H1 (cell line): ENCODE measurements around the gene THEMIS. TPM values are rescaled to one million over a fixed set of nuclear protein-coding genes. Genes with fewer than 3 reads are reported as not detected.

Source experiments
- CTCF ChIA-PET: fragments of 300-600 bp; sonication (Branson Sonifier 250); formaldehyde crosslinking; loops from one replicate; lab custom pipeline; 2021; ENCODE audit not compliant: partially characterized antibody; lab: Charles Lee
- POLR2A ChIA-PET: fragments of 300-600 bp; sonication (Branson Sonifier 250); formaldehyde crosslinking; loops from one replicate; lab custom pipeline; 2021; ENCODE audit warnings: inconsistent platforms; ENCODE audit not compliant: partially characterized antibody; lab: Charles Lee
- DNase-seq, 2 experiments: peaks; one replicate each; pipeline versions ENCODE4 v3.0.0 to v3.0.0-alpha.2; 2010 to 2022; ENCODE audit warnings: low spot score in 2 of 2, low read depth in 1 of 2, mixed read lengths in 1 of 2
- FAIRE-seq: peaks from 2 replicates; lab custom pipeline; 2011; peaks lifted over from hg19 to GRCh38; lab: Jason Lieb, UNC
- H2AFZ ChIP-seq: 2 replicates; pipeline ENCODE4 v1.8.1; 2012; ENCODE audit warnings: low read length, inconsistent platforms
- H2AK5ac ChIP-seq: 2 replicates; pipeline ENCODE4 v1.6.1; 2013; ENCODE audit warnings: low read depth, low read length
- H2BK120ac ChIP-seq: replicated peaks from 2 replicates; pipeline ENCODE3; 2013; ENCODE audit warnings: low read depth, low read length, inconsistent platforms
- H2BK12ac ChIP-seq: 2 replicates; pipeline ENCODE4 v1.6.1; 2013; ENCODE audit warnings: low read depth, low read length
- H2BK15ac ChIP-seq: 2 replicates; pipeline ENCODE4 v1.6.1; 2013; ENCODE audit warnings: low read length
- H2BK20ac ChIP-seq: 2 replicates; pipeline ENCODE4 v1.6.1; 2013; ENCODE audit warnings: low read length
- H2BK5ac ChIP-seq: 2 replicates; pipeline ENCODE4 v1.6.1; 2013; ENCODE audit warnings: low read depth, low read length
- H3K14ac ChIP-seq: 2 replicates; pipeline ENCODE4 v1.6.1; 2013; ENCODE audit warnings: inconsistent platforms; ENCODE audit not compliant: insufficient read length
- H3K18ac ChIP-seq: 2 replicates; pipeline ENCODE4 v1.6.1; 2013; ENCODE audit warnings: low read length; ENCODE audit errors: extremely low read depth
- H3K23ac ChIP-seq: 2 replicates; pipeline ENCODE4 v1.6.1; 2013; ENCODE audit warnings: inconsistent platforms; ENCODE audit not compliant: insufficient read length
- H3K23me2 ChIP-seq: 2 replicates; pipeline ENCODE4 v1.6.1; 2013; ENCODE audit warnings: low read depth, low read length
- H3K27ac ChIP-seq: 2 replicates; pipeline ENCODE4 v1.6.1; 2011; ENCODE audit warnings: low read depth, low read length, inconsistent platforms
- H3K27me3 ChIP-seq, 4 experiments: replicated peaks in 1 of 4; 1 replicate in 1 of 4; 2 replicates in 3 of 4; pipeline versions ENCODE4 v1.6.1 to v1.8.1; 2011 to 2013; ENCODE audit warnings: low read length in 3 of 4, mild to moderate bottlenecking in 3 of 4, inconsistent platforms in 2 of 4, mixed read lengths in 2 of 4, moderate library complexity in 1 of 4; ENCODE audit not compliant: control insufficient read depth in 3 of 4, insufficient read depth in 3 of 4; ENCODE audit errors: extremely low read depth in 1 of 4
- H3K36me3 ChIP-seq, 4 experiments: 2 replicates each; pipeline versions ENCODE4 v1.6.1 to v1.8.1; 2011 to 2013; ENCODE audit warnings: mild to moderate bottlenecking in 4 of 4, low read length in 3 of 4, moderate library complexity in 2 of 4, control low read depth in 1 of 4, inconsistent platforms in 1 of 4; ENCODE audit not compliant: insufficient read depth in 4 of 4, control insufficient read depth in 2 of 4
- H3K4ac ChIP-seq: replicated peaks from 2 replicates; pipeline ENCODE3; 2013; ENCODE audit warnings: low read length, low read depth, mixed read lengths, inconsistent platforms; ENCODE audit not compliant: insufficient read length
- H3K4me1 ChIP-seq, 4 experiments: replicated peaks in 1 of 4; 1 replicate in 1 of 4; 2 replicates in 3 of 4; pipeline versions ENCODE4 v1.6.1 to v1.8.1; 2011 to 2013; ENCODE audit warnings: low read length in 3 of 4, inconsistent platforms in 2 of 4, mixed read lengths in 1 of 4; ENCODE audit not compliant: insufficient read depth in 4 of 4, control insufficient read depth in 3 of 4
- H3K4me2 ChIP-seq, 2 experiments: 2 replicates each; pipeline versions ENCODE4 v1.6.1 to v1.8.1; 2011 to 2013; ENCODE audit warnings: low read depth in 2 of 2, low read length in 2 of 2, control low read depth in 1 of 2, inconsistent platforms in 1 of 2, mild to moderate bottlenecking in 1 of 2; ENCODE audit not compliant: insufficient read depth in 1 of 2
- H3K4me3 ChIP-seq, 4 experiments: fragments of 200-600, 300-600 bp in 1 of 4; sonication (generic), shearing (Covaris generic), sonication (Bioruptor Twin) in 1 of 4; 2 replicates each; pipeline versions ENCODE4 v1.5.1 to v1.8.1; 2011 to 2016; ENCODE audit warnings: low read length in 4 of 4, low read depth in 3 of 4, control low read depth in 2 of 4, inconsistent platforms in 2 of 4, mild to moderate bottlenecking in 2 of 4, mixed read lengths in 1 of 4, moderate library complexity in 1 of 4; ENCODE audit not compliant: insufficient read depth in 2 of 4; ENCODE audit errors: extremely low read depth in 1 of 4
- H3K56ac ChIP-seq: replicated peaks from 2 replicates; pipeline ENCODE3; 2013; ENCODE audit warnings: low read depth, mild to moderate bottlenecking, mixed read lengths, low read length, inconsistent platforms; ENCODE audit not compliant: insufficient read length
- H3K79me1 ChIP-seq: 2 replicates; pipeline ENCODE4 v1.6.1; 2013; ENCODE audit warnings: low read depth, low read length, control low read depth
- H3K79me2 ChIP-seq, 2 experiments: 2 replicates each; pipeline versions ENCODE4 v1.6.1 to v1.8.1; 2012 to 2013; ENCODE audit warnings: low read length in 2 of 2, mild to moderate bottlenecking in 2 of 2, inconsistent platforms in 1 of 2; ENCODE audit not compliant: insufficient read depth in 2 of 2, control insufficient read depth in 1 of 2
- H3K9ac ChIP-seq, 4 experiments: replicated peaks in 1 of 4; 1 replicate in 1 of 4; 2 replicates in 3 of 4; pipeline versions ENCODE4 v1.6.1 to v1.8.1; 2011 to 2013; ENCODE audit warnings: low read depth in 3 of 4, low read length in 3 of 4, control low read depth in 2 of 4, mild to moderate bottlenecking in 2 of 4, moderate library complexity in 2 of 4, inconsistent platforms in 1 of 4; ENCODE audit errors: extremely low read depth in 1 of 4
- H3K9me3 ChIP-seq, 2 experiments: 2 replicates each; pipeline versions ENCODE4 v1.6.1 to v1.8.1; 2012 to 2013; ENCODE audit warnings: mild to moderate bottlenecking in 2 of 2, moderate library complexity in 2 of 2, control low read depth in 1 of 2, inconsistent platforms in 1 of 2, low read depth in 1 of 2, low read length in 1 of 2, mixed read lengths in 1 of 2; ENCODE audit not compliant: insufficient read depth in 2 of 2
- H4K20me1 ChIP-seq, 2 experiments: replicated peaks in 1 of 2; 2 replicates each; pipeline versions ENCODE3 to v1.8.1; 2011 to 2013; ENCODE audit warnings: inconsistent platforms in 2 of 2, low read length in 2 of 2, mild to moderate bottlenecking in 1 of 2; ENCODE audit not compliant: insufficient read depth in 2 of 2, control insufficient read depth in 1 of 2
- H4K5ac ChIP-seq: 2 replicates; pipeline ENCODE4 v1.6.1; 2013; ENCODE audit warnings: low read length, low read depth, mixed read lengths, inconsistent platforms; ENCODE audit not compliant: insufficient read length
- H4K8ac ChIP-seq: 2 replicates; pipeline ENCODE4 v1.8.0; 2013; ENCODE audit warnings: mild to moderate bottlenecking, moderate library complexity, low read length, inconsistent platforms; ENCODE audit not compliant: insufficient read depth; ENCODE audit errors: extremely low read depth
- H4K91ac ChIP-seq: replicated peaks from 2 replicates; pipeline ENCODE3; 2013; ENCODE audit warnings: low read length, mixed read lengths, inconsistent platforms; ENCODE audit not compliant: insufficient read length
- WGBS, 2 experiments: shearing (Covaris generic) in 1 of 2; methylation state at CpG; one replicate each; pipeline versions ENCODE4 v1.1.6 to v1.1.7; 2013 to 2015; ENCODE audit warnings: low lambda C conversion rate in 2 of 2, mixed read lengths in 2 of 2, inconsistent platforms in 1 of 2, low coverage in 1 of 2, missing lambda C conversion rate in 1 of 2; ENCODE audit not compliant: insufficient replicate concordance in 2 of 2, insufficient coverage in 1 of 2, insufficient read length in 1 of 2; ENCODE audit errors: extremely low coverage in 1 of 2, missing lambda C conversion rate in 1 of 2; 5-methylcytosine and 5-hydroxymethylcytosine counted together
- polyA plus RNA-seq, 7 experiments: library from polyadenylated mRNA; depleted of rRNA in 3 of 7; stranded (reverse) in 5 of 7; unstranded in 2 of 7; fragments of >200 nt in 5 of 7; fragments of 200-250 nt in 2 of 7; gene quantifications; 1 replicate in 5 of 7; 2 replicates in 1 of 7; 4 replicates in 1 of 7; pipeline versions ENCODE4 v1.2.1 to v1.2.3, GENCODE V29; 2011 to 2013; ENCODE audit warnings: missing spikeins in 2 of 7, mixed read lengths in 2 of 7
- total RNA-seq: library from RNA; stranded (reverse); fragmentation: NEBNext Ultra II Directional; extraction: Animal tissue kit (Norgen Biotek cat#: 25700); gene quantifications from 2 replicates; pipeline ENCODE4 v1.2.1, GENCODE V29; 2021
- TF ChIP-seq, protein P1 (sequence below): fragments of 300-600 bp; sonication (generic); IDR thresholded peaks from 2 replicates; pipeline ENCODE4 v1.7.1; 2012; ENCODE audit warnings: low read length, moderate library complexity, mild to moderate bottlenecking, inconsistent platforms; ENCODE audit not compliant: insufficient replicate concordance

The THEMIS gene
- total and polyA plus RNA-seq, 2 of the 8 experiments (the other 6 are each of a cell fraction or from before 2014, with no cell fraction given), result not detected

- Histone ChIP-seq H3K4ac (no peak overlapping the region), H3K56ac (no peak overlapping the region), H3K27me3 (no peaks in the 10 kb centered on the region), H2BK120ac (no peak overlapping the region), H3K79me1 (no peaks in the 10 kb centered on the region), H3K4me1 (no peaks in the 10 kb centered on the region), H4K5ac (no peak overlapping the region), H3K27ac (no peak overlapping the region), H2BK20ac (no peak overlapping the region), H4K91ac (no peak overlapping the region), H3K23ac (no peak overlapping the region), H3K14ac (no peak overlapping the region), H3K9ac (no peak overlapping the region), H3K18ac (no peak overlapping the region), H3K4me3 (no peak overlapping the region), H2BK12ac (no peak overlapping the region), H4K8ac (no peak overlapping the region), H3K4me2 (no peak overlapping the region), H3K79me2 (no peaks in the 10 kb centered on the region), H2AFZ (no peak overlapping the region), H3K36me3 (no peaks in the 10 kb centered on the region), H2BK5ac (no peak overlapping the region), H2BK15ac (no peak overlapping the region), H4K20me1 (no peaks in the 10 kb centered on the region), H3K9me3 (no peaks in the 10 kb centered on the region), H2AK5ac (no peak overlapping the region), H3K23me2 (no peaks in the 10 kb centered on the region)
- DNase-seq, result no peak
- POLR2A ChIA-PET, result no interaction called here
- no peak for FAIRE-seq
- CTCF ChIA-PET, result no interaction called here
- WGBS, 2 experiments, result 94% methylated on average over 1 of the region's 1 CpG; no CpG with 5 or more reads in 1 of the 2 experiments
- TF ChIP-seq, protein P1, sequence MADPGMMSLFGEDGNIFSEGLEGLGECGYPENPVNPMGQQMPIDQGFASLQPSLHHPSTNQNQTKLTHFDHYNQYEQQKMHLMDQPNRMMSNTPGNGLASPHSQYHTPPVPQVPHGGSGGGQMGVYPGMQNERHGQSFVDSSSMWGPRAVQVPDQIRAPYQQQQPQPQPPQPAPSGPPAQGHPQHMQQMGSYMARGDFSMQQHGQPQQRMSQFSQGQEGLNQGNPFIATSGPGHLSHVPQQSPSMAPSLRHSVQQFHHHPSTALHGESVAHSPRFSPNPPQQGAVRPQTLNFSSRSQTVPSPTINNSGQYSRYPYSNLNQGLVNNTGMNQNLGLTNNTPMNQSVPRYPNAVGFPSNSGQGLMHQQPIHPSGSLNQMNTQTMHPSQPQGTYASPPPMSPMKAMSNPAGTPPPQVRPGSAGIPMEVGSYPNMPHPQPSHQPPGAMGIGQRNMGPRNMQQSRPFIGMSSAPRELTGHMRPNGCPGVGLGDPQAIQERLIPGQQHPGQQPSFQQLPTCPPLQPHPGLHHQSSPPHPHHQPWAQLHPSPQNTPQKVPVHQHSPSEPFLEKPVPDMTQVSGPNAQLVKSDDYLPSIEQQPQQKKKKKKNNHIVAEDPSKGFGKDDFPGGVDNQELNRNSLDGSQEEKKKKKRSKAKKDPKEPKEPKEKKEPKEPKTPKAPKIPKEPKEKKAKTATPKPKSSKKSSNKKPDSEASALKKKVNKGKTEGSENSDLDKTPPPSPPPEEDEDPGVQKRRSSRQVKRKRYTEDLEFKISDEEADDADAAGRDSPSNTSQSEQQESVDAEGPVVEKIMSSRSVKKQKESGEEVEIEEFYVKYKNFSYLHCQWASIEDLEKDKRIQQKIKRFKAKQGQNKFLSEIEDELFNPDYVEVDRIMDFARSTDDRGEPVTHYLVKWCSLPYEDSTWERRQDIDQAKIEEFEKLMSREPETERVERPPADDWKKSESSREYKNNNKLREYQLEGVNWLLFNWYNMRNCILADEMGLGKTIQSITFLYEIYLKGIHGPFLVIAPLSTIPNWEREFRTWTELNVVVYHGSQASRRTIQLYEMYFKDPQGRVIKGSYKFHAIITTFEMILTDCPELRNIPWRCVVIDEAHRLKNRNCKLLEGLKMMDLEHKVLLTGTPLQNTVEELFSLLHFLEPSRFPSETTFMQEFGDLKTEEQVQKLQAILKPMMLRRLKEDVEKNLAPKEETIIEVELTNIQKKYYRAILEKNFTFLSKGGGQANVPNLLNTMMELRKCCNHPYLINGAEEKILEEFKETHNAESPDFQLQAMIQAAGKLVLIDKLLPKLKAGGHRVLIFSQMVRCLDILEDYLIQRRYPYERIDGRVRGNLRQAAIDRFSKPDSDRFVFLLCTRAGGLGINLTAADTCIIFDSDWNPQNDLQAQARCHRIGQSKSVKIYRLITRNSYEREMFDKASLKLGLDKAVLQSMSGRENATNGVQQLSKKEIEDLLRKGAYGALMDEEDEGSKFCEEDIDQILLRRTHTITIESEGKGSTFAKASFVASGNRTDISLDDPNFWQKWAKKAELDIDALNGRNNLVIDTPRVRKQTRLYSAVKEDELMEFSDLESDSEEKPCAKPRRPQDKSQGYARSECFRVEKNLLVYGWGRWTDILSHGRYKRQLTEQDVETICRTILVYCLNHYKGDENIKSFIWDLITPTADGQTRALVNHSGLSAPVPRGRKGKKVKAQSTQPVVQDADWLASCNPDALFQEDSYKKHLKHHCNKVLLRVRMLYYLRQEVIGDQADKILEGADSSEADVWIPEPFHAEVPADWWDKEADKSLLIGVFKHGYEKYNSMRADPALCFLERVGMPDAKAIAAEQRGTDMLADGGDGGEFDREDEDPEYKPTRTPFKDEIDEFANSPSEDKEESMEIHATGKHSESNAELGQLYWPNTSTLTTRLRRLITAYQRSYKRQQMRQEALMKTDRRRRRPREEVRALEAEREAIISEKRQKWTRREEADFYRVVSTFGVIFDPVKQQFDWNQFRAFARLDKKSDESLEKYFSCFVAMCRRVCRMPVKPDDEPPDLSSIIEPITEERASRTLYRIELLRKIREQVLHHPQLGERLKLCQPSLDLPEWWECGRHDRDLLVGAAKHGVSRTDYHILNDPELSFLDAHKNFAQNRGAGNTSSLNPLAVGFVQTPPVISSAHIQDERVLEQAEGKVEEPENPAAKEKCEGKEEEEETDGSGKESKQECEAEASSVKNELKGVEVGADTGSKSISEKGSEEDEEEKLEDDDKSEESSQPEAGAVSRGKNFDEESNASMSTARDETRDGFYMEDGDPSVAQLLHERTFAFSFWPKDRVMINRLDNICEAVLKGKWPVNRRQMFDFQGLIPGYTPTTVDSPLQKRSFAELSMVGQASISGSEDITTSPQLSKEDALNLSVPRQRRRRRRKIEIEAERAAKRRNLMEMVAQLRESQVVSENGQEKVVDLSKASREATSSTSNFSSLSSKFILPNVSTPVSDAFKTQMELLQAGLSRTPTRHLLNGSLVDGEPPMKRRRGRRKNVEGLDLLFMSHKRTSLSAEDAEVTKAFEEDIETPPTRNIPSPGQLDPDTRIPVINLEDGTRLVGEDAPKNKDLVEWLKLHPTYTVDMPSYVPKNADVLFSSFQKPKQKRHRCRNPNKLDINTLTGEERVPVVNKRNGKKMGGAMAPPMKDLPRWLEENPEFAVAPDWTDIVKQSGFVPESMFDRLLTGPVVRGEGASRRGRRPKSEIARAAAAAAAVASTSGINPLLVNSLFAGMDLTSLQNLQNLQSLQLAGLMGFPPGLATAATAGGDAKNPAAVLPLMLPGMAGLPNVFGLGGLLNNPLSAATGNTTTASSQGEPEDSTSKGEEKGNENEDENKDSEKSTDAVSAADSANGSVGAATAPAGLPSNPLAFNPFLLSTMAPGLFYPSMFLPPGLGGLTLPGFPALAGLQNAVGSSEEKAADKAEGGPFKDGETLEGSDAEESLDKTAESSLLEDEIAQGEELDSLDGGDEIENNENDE, result no peak
Observed at GRCh38 chr6:127933137-127933536, 32.3 kb upstream of the THEMIS start.
